Neuronal stem cell (in vitro differentiated cells): ENCODE results near the gene PRR3.

Experiments
- DNase-seq: peaks from one replicate; pipeline ENCODE4 v3.0.0-alpha.2; 2013; ENCODE audit warnings: low spot score
- H2AFZ ChIP-seq: one replicate; pipeline ENCODE4 v1.6.1; 2013; ENCODE audit warnings: mild to moderate bottlenecking, low read length, inconsistent platforms
- H2AK5ac ChIP-seq: 2 replicates; pipeline ENCODE4 v1.6.1; 2013; ENCODE audit warnings: low read depth, mild to moderate bottlenecking, inconsistent platforms, low read length, moderate library complexity, mixed read lengths
- H2BK120ac ChIP-seq: 2 replicates; pipeline ENCODE4 v1.6.1; 2013; ENCODE audit warnings: low read depth, mild to moderate bottlenecking, inconsistent platforms, low read length, moderate library complexity, mixed read lengths
- H2BK12ac ChIP-seq: one replicate; pipeline ENCODE4 v1.6.1; 2013; ENCODE audit warnings: low read length, inconsistent platforms
- H2BK15ac ChIP-seq: 2 replicates; pipeline ENCODE4 v1.6.1; 2013; ENCODE audit warnings: mild to moderate bottlenecking, low read length, inconsistent platforms, mixed read lengths
- H2BK5ac ChIP-seq: one replicate; pipeline ENCODE4 v1.6.1; 2013; ENCODE audit warnings: inconsistent platforms, mild to moderate bottlenecking, low read length, moderate library complexity
- H3K14ac ChIP-seq: one replicate; pipeline ENCODE4 v1.6.1; 2013; ENCODE audit warnings: low read length, inconsistent platforms
- H3K18ac ChIP-seq: 2 replicates; pipeline ENCODE4 v1.6.1; 2013; ENCODE audit warnings: low read length, inconsistent platforms
- H3K23ac ChIP-seq: 2 replicates; pipeline ENCODE4 v1.6.1; 2013; ENCODE audit warnings: low read depth, mild to moderate bottlenecking, mixed read lengths, low read length, inconsistent platforms; ENCODE audit not compliant: poor library complexity
- H3K27ac ChIP-seq: replicated peaks from 3 replicates; pipeline ENCODE4 v1.5.1; 2013; ENCODE audit warnings: low read length, inconsistent platforms
- H3K27me3 ChIP-seq, 3 experiments: 2 replicates each; pipeline ENCODE4 v1.6.1; 2013; ENCODE audit warnings: low read length in 3 of 3, mild to moderate bottlenecking in 2 of 3, inconsistent platforms in 1 of 3, low read depth in 1 of 3, mixed read lengths in 1 of 3, moderate library complexity in 1 of 3; ENCODE audit not compliant: control insufficient read depth in 3 of 3, insufficient read depth in 3 of 3
- H3K36me3 ChIP-seq, 2 donors: replicated peaks in 1 of 2; 2 replicates each; pipeline ENCODE4 v1.6.1; 2013; ENCODE audit warnings: low read length in 2 of 2; ENCODE audit not compliant: control insufficient read depth in 2 of 2, insufficient read depth in 2 of 2
- H3K4ac ChIP-seq: 2 replicates; pipeline ENCODE4 v1.6.1; 2013; ENCODE audit warnings: inconsistent platforms, mild to moderate bottlenecking, low read length, moderate library complexity
- H3K4me1 ChIP-seq, 2 donors: 1 replicate in 1 of 2; 2 replicates in 1 of 2; pipeline ENCODE4 v1.6.1; 2013; ENCODE audit warnings: low read length in 2 of 2, low read depth in 1 of 2; ENCODE audit not compliant: control insufficient read depth in 2 of 2, insufficient read depth in 1 of 2
- H3K4me2 ChIP-seq: one replicate; pipeline ENCODE4 v1.6.1; 2013; ENCODE audit warnings: mild to moderate bottlenecking, low read length, inconsistent platforms; ENCODE audit not compliant: insufficient read depth, poor library complexity, severe bottlenecking
- H3K4me3 ChIP-seq, 2 donors: 2 replicates each; pipeline ENCODE4 v1.5.1; 2013; ENCODE audit warnings: low read length in 2 of 2, mild to moderate bottlenecking in 2 of 2, inconsistent platforms in 1 of 2, moderate library complexity in 1 of 2
- H3K79me1 ChIP-seq: one replicate; pipeline ENCODE4 v1.6.1; 2013; ENCODE audit warnings: low read depth, mild to moderate bottlenecking, inconsistent platforms, low read length, moderate library complexity
- H3K9ac ChIP-seq: one replicate; pipeline ENCODE4 v1.6.1; 2013; ENCODE audit warnings: mild to moderate bottlenecking, low read depth, low read length, inconsistent platforms; ENCODE audit not compliant: poor library complexity
- H3K9me3 ChIP-seq, 2 donors: replicated peaks in 1 of 2; 2 replicates each; pipeline versions ENCODE3 to v1.6.1; 2013; ENCODE audit warnings: low read length in 2 of 2, mild to moderate bottlenecking in 2 of 2, inconsistent platforms in 1 of 2, low read depth in 1 of 2, mixed read lengths in 1 of 2, moderate library complexity in 1 of 2; ENCODE audit not compliant: control insufficient read depth in 2 of 2, insufficient read depth in 1 of 2
- H4K8ac ChIP-seq: one replicate; pipeline ENCODE4 v1.6.1; 2013; ENCODE audit warnings: low read depth, mild to moderate bottlenecking, inconsistent platforms, low read length, moderate library complexity
- H4K91ac ChIP-seq: one replicate; pipeline ENCODE4 v1.6.1; 2013; ENCODE audit warnings: low read length, low read depth, mild to moderate bottlenecking, inconsistent platforms; ENCODE audit not compliant: poor library complexity
- WGBS, 2 donors: extraction: QIAGEN DNeasy Blood & Tissue Kit; methylation state at CpG; one replicate each; pipeline ENCODE4 v1.1.7; 2013; ENCODE audit warnings: missing lambda C conversion rate in 2 of 2, mixed read lengths in 1 of 2; ENCODE audit not compliant: insufficient read length in 2 of 2, insufficient replicate concordance in 1 of 2; ENCODE audit errors: extremely low coverage in 2 of 2; 5-methylcytosine and 5-hydroxymethylcytosine counted together

Gene PRR3

DNA sequence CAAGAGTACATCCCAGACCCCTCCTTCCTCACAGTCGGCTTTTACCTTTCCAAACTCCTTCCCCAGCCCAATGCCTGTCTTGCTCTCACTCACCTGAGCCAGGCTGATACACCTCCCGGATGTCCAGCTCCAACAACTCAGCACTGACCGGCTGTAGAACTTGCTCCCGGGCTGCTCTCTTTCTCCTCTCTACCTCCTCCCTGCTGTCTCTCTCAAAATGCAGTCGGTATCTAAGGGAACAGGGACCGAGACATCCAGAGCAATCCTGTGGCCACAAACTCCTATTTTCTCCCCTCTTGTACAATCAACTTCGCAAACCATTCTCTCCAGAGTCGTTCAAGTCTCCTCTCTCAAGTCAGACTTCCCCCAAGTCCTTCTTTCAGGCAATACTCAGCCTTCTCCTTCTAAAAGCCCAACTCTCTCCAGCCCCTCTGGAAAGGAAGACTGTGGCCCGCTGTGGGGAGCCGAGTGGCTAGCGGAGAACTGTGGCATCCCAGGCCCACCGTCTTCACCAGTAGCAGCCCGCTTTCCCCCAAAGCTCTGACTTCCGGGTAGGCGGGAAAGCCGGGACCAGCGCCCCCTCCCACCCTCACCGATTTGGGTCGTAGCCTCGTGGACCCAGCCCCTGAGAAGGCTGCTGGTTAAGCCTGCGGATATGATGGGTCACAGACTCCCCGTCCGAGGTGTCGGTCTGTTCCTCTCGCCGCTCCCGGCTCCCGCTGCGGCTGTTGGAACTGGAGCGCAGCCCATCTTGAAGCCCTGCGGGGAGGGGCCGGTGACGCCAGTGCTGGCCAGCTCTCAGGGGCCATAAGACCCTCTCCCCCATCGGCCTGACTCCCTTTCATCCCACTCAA lies 1.9 kb upstream of the PRR3 start:
- H3K23ac ChIP-seq: peak overlapping the region; percentile 97
- H4K91ac ChIP-seq: no peak overlapping the region
- peak overlapping the region; percentile 100 for H2AFZ ChIP-seq
- no peak overlapping the region for H2BK15ac ChIP-seq
- H3K27me3 ChIP-seq: no peaks in the 10 kb centered on the region
- no peak for DNase-seq
- H3K4me3 ChIP-seq: peak overlapping the region; percentile 90 to 95
- peaks cover 16 to 63% of the 10 kb centered on the region in 2 donors for H3K36me3 ChIP-seq
- peaks cover 6% of the 10 kb centered on the region for H3K79me1 ChIP-seq
- no peak overlapping the region for H3K14ac ChIP-seq
- no peak overlapping the region for H3K4ac ChIP-seq
- no peak overlapping the region for H2BK12ac ChIP-seq
- peak overlapping the region; percentile 98 for H2BK120ac ChIP-seq
- H3K4me2 ChIP-seq: peak overlapping the region; percentile 89
- H3K9ac ChIP-seq: peak overlapping the region; percentile 98
- H3K4me1 ChIP-seq: peaks cover 0 to 7% of the 10 kb centered on the region in 2 donors
- peak overlapping the region; percentile 95 for H3K27ac ChIP-seq
- H3K18ac ChIP-seq: peak overlapping the region; percentile 99
- peak overlapping the region; percentile 97 for H2BK5ac ChIP-seq
- no peaks in the 10 kb centered on the region for H3K9me3 ChIP-seq
- peak overlapping the region; percentile 1 for H2AK5ac ChIP-seq
- no CpG with 5 or more reads among the region's 34 CpGs for WGBS, 2 donors
- H4K8ac ChIP-seq: no peak overlapping the region

DNA sequence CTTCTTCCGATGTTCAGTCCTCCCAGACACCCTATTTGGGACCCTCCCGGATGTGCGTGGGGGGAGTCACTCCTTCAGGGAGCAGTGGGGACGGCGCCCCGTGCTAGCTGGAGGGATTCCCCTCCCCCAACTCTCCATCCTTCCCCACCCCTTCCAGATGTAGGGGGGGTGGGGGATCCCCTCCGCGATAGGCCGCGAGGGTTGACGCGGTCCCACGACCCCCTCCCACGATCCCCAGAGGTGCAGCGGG lies 1.4 kb upstream of the PRR3 start:
- Histone ChIP-seq H3K9ac (peak overlapping the region; percentile 98), H4K8ac (no peak overlapping the region), H2BK5ac (peak overlapping the region; percentile 97), H2BK15ac (no peak overlapping the region), H3K9me3 (no peaks in the 10 kb centered on the region), H3K4me1 (peaks cover 0 to 7% of the 10 kb centered on the region in 2 donors), H2AFZ (peak overlapping the region; percentile 100), H3K27ac (peak overlapping the region; percentile 95), H4K91ac (no peak overlapping the region), H3K4me2 (peak overlapping the region; percentile 89), H3K79me1 (peaks cover 6% of the 10 kb centered on the region), H2BK120ac (peak overlapping the region; percentile 98), H3K18ac (peak overlapping the region; percentile 99), H3K23ac (peak overlapping the region; percentile 97), H2AK5ac (peak overlapping the region; percentile 30), H3K36me3 (peaks cover 16 to 58% of the 10 kb centered on the region in 2 donors), H3K14ac (no peak overlapping the region), H2BK12ac (no peak overlapping the region), H3K4me3 (peak overlapping the region; percentile 90 to 95), H3K27me3 (no peaks in the 10 kb centered on the region), H3K4ac (no peak overlapping the region)
- DNase-seq: no peak
- WGBS, 2 donors: no CpG with 5 or more reads among the region's 15 CpGs

DNA sequence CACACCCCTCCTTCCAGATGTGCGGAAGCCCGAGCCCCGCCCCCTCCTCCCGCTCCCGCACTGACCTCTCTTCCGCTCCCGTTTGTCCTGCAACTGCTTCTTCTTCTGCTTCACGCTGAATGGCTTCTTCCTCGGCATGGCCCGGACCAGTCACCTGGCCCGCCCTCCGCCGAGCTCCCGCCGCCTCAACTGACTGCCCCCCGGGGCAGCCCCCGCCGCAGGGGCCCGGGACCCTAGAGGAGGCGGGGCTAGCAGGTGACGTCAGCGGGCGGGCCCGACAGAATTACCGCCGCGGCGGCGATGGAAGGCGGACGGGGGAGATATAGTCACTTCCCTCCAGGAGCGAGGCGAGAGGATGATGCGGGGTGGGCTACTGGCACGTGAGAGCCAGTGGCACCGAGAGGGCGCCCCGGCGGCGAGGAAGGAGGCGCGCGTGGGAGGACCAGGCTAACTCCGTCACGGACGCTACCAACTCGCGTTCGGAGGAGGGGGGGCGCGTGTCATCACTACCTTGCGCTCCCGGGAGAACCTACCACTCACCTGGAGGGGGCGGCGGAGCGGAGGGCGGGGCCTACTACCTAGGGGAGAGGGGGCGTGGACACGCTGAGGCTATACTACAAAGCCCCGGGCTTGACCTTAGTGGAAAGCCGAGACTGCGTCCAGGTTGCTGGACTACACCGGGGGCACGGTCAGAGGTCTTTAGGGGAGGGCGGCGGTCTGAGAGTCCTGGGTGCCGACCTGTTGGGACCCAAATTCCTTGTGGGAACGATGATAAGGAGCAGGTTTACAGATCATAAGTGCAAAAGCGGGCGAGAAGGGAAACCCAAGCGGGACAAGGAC lies 809 bp upstream of the PRR3 start, which contains the start of gene GNL1:
GNL1 (minus strand) TSS at position 424 of the 840 bp plus-strand sequence; CDS start at position 138, 286 bp downstream.
- Histone ChIP-seq H4K8ac (peak within 1 kb of the TSS; percentile 89), H3K18ac (peak within 1 kb of the TSS; percentile 99), H3K23ac (peak within 1 kb of the TSS; percentile 97), H2BK12ac (peak within 1 kb of the TSS; percentile 66), H3K79me1 (peaks cover 6% of the 10 kb centered on the region), H3K9me3 (no peaks in the 10 kb centered on the region), H3K27me3 (no peaks in the 10 kb centered on the region), H2AK5ac (peak within 1 kb of the TSS; percentile 40), H3K14ac (no peak within 1 kb of the TSS), H3K4me3 (peak within 1 kb of the TSS; percentile 90 to 95), H3K36me3 (peaks cover 14 to 58% of the 10 kb centered on the region in 2 donors), H3K9ac (peak within 1 kb of the TSS; percentile 99), H3K4me2 (peak within 1 kb of the TSS; percentile 89), H2BK120ac (peak within 1 kb of the TSS; percentile 98), H3K4ac (no peak within 1 kb of the TSS), H4K91ac (peak within 1 kb of the TSS; percentile 45), H3K4me1 (peaks cover 0 to 7% of the 10 kb centered on the region in 2 donors), H2BK5ac (peak within 1 kb of the TSS; percentile 97), H3K27ac (peak within 1 kb of the TSS; percentile 95), H2BK15ac (peak within 1 kb of the TSS; percentile 84), H2AFZ (peak within 1 kb of the TSS; percentile 100)
- WGBS, 2 donors: no CpG with 5 or more reads among the region's 71 CpGs
- DNase-seq: peak; percentile 86

DNA sequence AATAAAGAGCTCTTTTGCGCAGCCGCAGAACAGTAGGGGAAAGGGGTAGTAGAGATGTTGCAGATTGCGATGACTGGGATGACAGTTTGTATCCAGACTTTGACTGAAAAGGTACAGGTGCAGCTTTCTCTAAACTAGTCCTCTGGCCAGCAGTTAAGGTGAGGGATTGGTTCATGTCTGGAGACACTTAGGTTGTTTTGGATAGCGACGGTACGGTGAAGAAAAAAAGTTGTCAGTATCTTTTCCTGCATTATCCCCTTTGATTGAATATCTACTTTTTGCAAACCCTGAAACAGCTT lies 537 bp downstream of the PRR3 start:
- no peak overlapping the region for H4K8ac ChIP-seq
- peaks cover 19 to 58% of the 10 kb centered on the region in 2 donors for H3K36me3 ChIP-seq

More for the DNA sequence above, 537 bp downstream of the PRR3 start:
- Histone ChIP-seq H2BK120ac (no peak overlapping the region), H2AFZ (peak overlapping the region; percentile 100), H3K23ac (peak overlapping the region; percentile 76), H3K4ac (no peak overlapping the region), H3K14ac (no peak overlapping the region), H3K4me1 (peaks cover 0 to 7% of the 10 kb centered on the region in 2 donors), H3K27ac (no peak overlapping the region), H2BK15ac (no peak overlapping the region), H2BK12ac (no peak overlapping the region), H3K9ac (no peak overlapping the region), H3K27me3 (no peaks in the 10 kb centered on the region), H3K4me2 (peak overlapping the region; percentile 89), H2AK5ac (no peak overlapping the region), H3K79me1 (peaks cover 6% of the 10 kb centered on the region), H3K18ac (no peak overlapping the region), H3K4me3 (peak overlapping the region; percentile 90 to 95), H3K9me3 (no peaks in the 10 kb centered on the region), H2BK5ac (no peak overlapping the region), H4K91ac (no peak overlapping the region)
- no peak for DNase-seq
- no CpG with 5 or more reads among the region's 6 CpGs for WGBS, 2 donors
